T-helper 1 cell (primary cell): ENCODE data around the gene PI4K2A.
"Not testable (repeated sequence)": the region's sequence is repeated elsewhere in the genome, so short reads cannot be mapped to it uniquely, and the experiment has no call there.

Source experiments
- DNase-seq, 5 donors: peaks; one replicate each; pipeline ENCODE4 v3.0.0-alpha.2; 2012 to 2020

Gene PI4K2A

DNA sequence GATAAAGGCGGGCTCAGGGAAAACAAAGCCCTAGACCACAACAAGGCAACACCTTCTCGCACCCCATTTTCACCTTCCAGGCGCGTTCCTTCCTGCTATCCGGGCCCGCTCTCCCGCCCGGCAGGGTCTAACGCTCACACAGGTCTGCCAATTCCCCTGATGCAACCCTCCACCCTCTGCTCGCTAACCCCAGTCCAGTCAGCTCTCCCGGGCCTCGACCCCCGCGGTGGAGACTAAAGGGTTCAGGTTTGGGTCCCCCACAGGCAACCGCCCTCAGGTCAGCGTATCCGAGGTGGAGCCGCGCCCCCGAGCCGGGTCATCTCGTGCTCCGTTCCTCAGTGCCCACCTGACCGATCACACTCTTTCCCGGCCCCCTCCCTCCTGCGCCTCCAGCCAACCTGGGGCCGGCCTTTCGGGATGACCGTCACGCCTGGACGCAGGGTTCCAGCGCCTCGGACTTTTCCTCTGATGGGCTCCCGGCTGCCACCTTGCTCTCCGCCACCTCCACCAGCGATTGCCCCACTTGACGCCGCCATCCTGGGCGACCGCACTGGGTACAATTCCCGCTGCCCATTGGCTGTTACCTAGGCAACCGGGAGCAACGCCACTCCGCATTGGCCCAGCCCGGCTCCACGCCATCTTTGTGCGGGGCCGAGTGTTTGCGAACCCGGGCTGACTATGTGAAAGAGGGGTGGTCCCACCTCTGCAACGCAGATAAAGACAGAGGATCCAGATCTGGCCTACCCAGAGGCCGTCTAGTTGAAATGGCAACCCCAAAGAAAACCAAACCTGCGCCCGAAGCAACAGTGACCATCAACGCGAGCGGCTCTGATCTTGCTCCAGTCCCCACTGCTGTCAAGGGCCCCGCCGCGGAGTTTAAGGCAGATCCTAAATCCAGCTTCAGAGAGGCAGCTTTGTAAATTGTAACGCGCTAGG, 7.3 kb upstream of the PI4K2A start, which contains the start of gene MORN4:
Gene MORN4 (minus strand): TSS at position 552 of the 936 bp plus-strand sequence. CDS start 13,847 bp downstream, outside the sequence.
- DNase-seq = peak; percentile 79 to 91 (median 86)

DNA sequence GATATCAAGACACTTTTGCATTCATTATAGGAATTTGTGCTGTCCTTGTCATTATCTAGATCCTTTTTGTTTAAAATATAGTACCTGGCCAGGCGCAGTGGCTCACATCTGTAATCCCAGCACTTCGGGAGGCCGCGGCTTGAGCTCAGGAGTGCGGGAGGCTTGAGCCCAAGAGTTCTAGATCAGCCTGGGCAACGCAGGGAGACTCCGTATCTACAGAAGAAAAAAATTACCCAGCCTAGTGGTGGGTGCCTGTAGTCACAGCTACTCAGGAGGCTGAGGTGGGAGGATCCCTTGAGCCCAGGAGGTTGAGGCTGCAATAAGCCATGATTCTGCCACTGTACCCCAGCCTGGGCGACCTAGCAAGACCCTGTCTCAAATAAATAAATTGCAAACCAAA, 6.5 kb upstream of the PI4K2A start:
- peak in 1 of 5 donors; percentile 21 for DNase-seq

DNA sequence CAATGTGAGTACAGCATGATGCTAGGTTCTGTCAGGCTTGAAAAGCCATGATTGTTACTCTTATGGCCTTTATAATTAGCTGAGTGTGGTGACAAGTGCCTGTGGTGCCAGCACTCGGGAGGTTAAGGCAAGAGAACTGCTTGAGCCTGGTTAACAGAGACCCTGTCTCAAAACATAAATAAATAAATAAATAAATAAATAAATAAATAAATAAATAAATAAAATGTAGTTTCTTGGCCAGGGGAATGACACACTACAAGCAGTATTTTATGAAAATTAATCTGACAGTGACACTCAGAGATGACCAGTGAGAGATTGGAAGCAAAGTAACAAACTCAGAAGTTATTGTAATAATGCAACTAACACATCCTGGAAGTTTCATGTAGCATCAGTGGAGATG, 4.9 kb upstream of the PI4K2A start:
- no peak for DNase-seq

DNA sequence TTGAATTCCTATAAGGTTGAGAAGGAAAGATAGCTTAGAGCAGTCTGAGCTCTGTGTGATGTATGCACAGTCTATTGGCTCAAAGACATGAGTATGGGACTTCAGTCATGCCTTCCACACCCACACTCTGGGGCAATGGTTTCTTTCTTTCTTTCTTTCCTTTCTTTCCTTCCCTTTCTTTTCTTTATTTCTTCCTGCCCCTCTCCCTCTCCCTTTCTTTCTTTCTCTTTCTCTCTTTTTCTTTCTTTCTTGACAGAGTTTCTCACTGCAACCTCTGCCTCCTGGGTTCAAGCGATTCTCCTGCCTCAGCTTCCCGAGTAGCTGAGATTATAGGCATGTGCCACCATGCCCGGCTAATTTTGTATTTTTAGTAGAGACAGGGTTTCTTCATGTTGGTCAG, 1.4 kb upstream of the PI4K2A start:
- not testable (repeated sequence) for DNase-seq

- peak in 2 of 5 donors; percentile 14 to 15 for DNase-seq
Observed at GRCh38 chr10:97640868-97641811, 669 bp downstream of the PI4K2A start.

GRCh38 chr10:97642471-97643159, 2.1 kb downstream of the PI4K2A start:
- not testable (repeated sequence) for DNase-seq

DNA sequence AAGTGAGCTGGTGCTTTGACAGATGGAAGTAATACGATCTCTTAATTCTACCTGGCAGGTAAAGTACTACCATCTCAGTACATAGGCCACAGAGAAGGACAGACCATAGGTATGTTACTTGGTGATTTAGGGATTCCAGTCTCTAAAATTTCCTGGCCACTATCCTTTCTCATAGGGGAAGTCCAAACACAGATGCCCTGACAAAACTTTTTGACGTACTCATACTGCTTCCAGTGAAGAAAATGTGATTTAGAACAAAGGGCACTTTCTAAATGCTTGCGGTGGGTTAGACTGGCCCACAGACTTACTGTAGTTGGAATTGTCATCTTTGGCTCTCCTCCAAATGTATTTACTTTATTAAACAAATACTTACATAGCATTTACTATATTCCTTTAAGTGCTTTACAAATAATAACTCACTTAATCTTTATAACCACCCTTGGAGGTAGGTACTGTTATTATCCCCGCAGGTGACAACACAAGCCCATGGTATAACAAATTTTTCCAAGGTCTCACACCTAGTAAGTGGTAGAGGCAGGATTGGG, 3.0 kb downstream of the PI4K2A start:
- no peak for DNase-seq

DNA sequence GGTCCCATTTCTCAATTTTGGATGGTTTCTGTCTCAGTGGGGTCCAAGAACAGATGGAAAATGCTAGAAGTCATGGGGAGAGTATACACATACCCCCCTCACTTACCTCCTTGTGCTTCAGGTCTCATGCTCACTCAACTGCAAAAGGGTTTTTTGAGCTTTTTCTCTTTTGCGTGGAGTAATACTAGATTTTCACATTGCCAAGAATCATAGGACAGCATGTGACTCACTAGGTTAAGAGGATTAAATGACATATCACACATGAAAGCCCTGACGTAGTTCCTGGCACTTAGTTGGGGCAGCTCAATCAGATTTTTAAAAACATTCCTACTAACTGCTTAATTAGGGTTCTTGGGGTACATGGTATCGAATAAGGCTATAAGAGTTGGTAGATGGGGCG, 4.5 kb downstream of the PI4K2A start:
- no peak for DNase-seq

DNA sequence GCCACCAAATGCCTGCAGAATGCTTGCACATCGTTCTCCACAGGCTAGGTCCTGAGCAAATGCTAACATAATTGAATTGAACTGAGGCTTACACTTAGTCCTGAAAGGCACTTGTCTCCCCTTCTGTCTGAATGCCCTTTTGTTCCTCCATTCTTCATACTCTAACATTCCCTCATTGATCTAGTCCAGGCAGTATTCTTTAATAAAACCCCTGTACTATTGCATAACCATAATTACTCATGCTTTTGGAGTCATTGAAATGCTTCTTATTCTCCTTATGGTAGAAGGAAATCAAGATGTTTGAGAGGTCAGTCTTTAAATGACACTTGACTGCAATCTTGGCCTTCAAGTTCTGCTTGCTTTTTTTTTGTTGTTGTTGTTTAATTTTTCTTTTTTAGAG, 7.1 kb downstream of the PI4K2A start:
- DNase-seq = no peak

DNA sequence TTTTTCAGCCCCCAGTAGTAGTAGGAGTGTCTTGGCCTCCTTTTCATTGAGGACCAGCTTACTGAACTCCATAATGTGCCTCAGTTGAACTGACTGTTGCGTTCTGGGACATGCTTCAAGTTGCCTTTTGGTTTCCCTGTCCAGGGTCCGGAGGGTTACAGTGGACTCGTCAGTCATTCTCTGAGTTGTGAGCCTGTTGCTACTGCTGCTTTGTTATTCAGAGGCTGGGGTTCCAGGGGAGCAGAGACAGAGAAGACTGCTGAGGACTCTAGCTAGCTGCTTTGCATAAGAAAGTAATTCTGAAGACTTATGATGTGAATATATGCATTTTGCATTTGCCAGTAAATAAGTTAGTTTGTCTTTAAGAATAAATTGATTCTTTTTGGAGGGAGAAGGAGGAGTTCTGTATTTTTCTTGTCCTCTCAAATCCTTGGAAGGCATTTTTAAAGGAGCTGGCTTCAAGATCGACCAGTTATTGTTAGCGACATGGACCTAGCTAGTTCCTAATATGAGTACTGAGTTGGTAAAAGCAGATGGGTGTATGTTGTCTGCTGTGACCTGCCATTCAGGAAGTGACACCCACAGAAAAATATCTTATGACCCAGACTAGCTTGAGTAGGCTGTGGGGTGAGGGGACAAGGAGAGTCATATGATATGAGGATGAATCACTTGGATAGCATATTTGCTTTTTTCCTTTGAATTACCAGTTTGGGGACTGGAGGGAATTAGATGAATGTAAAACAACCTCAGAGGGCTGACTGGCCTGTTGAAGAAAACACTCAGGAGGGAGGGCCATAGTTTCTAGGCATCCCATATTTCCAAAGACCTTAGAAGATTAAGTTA, 8.3 kb downstream of the PI4K2A start:
- peak in 2 of 5 donors; percentile 10 to 64 for DNase-seq

GRCh38 chr10:97649405-97649750, 8.9 kb downstream of the PI4K2A start:
- DNase-seq = not testable (repeated sequence)

DNA sequence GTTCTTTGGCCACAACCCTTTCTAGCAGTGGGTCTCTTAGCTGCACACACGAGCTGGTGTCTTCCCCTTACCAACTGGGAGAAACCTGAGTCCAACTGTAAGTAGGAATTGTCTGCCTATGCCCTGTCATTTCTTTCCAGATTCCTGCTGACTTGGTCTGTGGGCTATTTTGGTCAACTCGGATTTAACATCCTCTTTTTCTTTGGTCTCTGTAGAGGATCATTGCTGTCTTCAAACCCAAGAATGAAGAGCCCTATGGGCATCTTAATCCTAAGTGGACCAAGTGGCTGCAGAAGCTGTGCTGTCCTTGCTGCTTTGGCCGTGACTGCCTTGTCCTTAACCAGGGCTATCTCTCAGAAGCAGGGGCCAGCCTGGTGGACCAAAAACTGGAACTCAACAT, 10.3 kb downstream of the PI4K2A start:
- DNase-seq = no peak

DNA sequence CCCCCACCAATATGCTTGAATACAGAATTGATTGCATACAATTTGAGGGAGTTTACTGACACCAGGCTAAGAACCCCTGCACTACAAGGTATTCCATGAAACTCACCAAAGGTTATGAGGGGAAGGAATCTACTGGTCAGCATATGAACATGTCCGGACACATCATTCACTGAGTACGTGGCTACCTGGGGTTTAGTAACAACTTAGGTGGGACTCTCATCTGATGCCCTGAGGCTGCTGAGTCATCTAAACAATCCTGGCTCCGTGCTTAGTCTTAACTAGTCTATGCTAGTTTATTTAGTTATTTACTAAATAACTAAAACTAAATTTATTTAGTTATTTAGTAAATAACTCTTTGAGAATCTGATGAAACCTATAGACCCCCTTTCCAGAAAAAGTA, 11.3 kb downstream of the PI4K2A start:
- no peak for DNase-seq

- DNase-seq = no peak
Observed at GRCh38 chr10:97656777-97657176, 16.3 kb downstream of the PI4K2A start.

GRCh38 chr10:97659589-97659988, 19.1 kb downstream of the PI4K2A start:
- DNase-seq = no peak

GRCh38 chr10:97664282-97664850, 23.9 kb downstream of the PI4K2A start:
- DNase-seq = no peak

DNA sequence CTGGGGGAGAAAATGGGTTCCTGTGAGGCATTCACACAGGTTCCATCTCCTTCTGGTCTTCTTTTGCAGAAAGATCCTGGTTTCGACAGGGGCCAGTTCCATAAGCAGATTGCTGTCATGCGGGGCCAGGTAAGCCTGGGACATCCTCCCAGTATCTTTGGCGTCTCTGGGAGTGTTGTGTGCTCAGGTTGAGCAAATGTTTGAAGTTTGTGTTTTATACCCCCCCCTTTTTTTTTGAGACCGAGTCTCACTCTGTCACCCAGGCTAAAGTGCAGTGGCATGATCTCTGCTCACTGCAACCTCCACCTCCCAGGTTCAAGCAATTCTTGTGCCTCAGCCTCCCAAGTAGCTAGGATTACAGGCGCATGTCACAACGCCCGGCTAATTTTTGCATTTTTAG, 26.5 kb downstream of the PI4K2A start:
- DNase-seq = no peak

DNA sequence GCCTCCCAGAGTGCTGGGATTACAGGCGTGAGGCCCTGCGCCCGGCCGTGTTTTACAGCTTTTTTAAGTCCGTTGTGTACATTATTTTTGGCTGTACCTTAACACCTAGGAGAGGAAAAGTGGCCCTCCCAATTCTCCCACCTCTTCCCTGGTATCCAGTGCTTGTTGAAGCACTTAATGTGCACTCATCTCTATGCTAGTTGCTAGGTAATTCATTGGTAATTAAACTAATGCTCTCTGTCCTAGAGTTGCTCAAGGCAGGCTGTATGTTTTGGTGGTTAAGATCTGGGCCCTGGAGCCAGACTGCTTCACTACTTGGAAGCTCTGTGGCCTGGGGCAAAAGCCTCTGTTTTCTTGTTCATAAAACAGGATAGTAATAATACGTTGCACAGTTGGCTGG, 27.0 kb downstream of the PI4K2A start:
- no peak for DNase-seq

GRCh38 chr10:97669571-97669970, 29.1 kb downstream of the PI4K2A start:
- DNase-seq = no peak

DNA sequence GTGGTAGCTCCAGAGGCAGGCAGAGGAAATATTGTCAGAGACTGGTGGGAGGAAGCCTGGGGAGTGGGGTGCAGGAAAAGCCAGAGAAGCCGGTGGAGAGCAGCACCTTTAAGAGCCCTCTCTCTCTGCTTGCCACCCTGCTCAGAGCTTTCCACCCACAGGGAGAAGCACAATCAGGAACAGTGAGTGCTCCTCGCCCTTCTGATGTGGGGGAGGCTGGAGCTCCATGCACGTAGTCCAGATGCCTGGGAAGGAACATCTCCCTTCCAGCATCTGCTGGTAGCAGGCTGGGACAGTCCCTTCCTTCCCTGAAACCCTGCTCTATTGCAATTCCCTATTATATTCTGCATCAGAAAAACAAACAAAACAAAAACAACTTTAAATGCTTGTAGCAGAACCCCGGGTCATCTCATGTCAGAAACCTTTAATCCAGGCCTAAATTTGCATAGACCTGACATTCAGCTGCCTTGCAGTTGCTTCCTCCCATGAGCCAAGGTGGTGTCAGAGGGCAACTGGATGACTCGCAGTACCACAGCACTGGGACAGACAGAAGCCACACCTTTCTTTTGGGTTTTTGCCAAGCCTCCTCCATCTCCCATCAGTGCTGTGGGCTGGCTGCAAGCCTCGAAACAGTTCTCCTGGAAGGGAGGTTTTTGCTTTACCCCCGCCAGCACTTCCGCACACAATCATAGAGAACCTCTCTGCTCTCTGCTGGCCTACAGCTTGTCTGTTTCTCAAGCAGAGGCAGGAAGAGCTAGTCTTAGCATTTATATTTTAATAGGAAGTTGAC, 33.5 kb downstream of the PI4K2A start:
- no peak for DNase-seq
